ENCODE data around the gene ARFRP1.

Gene ARFRP1

GRCh38 chr20:63696628-63697356, 11.0 kb downstream of the ARFRP1 start, which contains the start of gene TNFRSF6B:
Gene TNFRSF6B (plus strand): TSS chr20:63696652. CDS start chr20:63696768, 116 bp downstream.
- Histone ChIP-seq H3K4me1 (ENCODE audit: control insufficient read depth, insufficient read depth, low read length) (peaks cover 1% of the 10 kb centered on the region; the same call in 1 of the 2 replicates), H3K36me3 (ENCODE audit: control insufficient read depth, insufficient read depth, low read length) (peaks cover 19% of the 10 kb centered on the region)
- no CpG with 5 or more reads among the region's 52 CpGs for WGBS (ENCODE audit: insufficient coverage, insufficient read length)

GRCh38 chr20:63696306-63696627, 11.5 kb downstream of the ARFRP1 start:
- no peak overlapping the region for H3K27ac ChIP-seq (ENCODE audit: low read length)
- peaks cover 22% of the 10 kb centered on the region for H3K36me3 ChIP-seq (ENCODE audit: control insufficient read depth, insufficient read depth, low read length)
- H3K9me3 ChIP-seq (ENCODE audit: control insufficient read depth, insufficient read depth, low read length): peaks cover 2% of the 10 kb centered on the region; the same call in 1 of the 2 replicates
- H3K27me3 ChIP-seq (ENCODE audit: control insufficient read depth, insufficient read depth, low read length): no peaks in the 10 kb centered on the region
- no CpG with 5 or more reads among the region's 6 CpGs for WGBS (ENCODE audit: insufficient coverage, insufficient read length)
- H3K4me3 ChIP-seq (ENCODE audit: low read length): no peak overlapping the region
- H3K4me1 ChIP-seq (ENCODE audit: control insufficient read depth, insufficient read depth, low read length): no peaks in the 10 kb centered on the region; the same call in 1 of the 2 replicates
- no peak for DNase-seq (ENCODE audit: low read depth, low spot score)

More at GRCh38 chr20:63696628-63697356, 11.0 kb downstream of the ARFRP1 start, which contains the start of gene TNFRSF6B:
- no peak for DNase-seq (ENCODE audit: low read depth, low spot score)
- no peak within 1 kb of the TSS for H3K4me3 ChIP-seq (ENCODE audit: low read length)
- H3K9me3 ChIP-seq (ENCODE audit: control insufficient read depth, insufficient read depth, low read length): peaks cover 2% of the 10 kb centered on the region; the same call in 1 of the 2 replicates
- H3K27ac ChIP-seq (ENCODE audit: low read length): no peak within 1 kb of the TSS
- no peaks in the 10 kb centered on the region for H3K27me3 ChIP-seq (ENCODE audit: control insufficient read depth, insufficient read depth, low read length)

- Histone ChIP-seq H3K4me3 (ENCODE audit: low read length) (no peak overlapping the region), H3K36me3 (ENCODE audit: control insufficient read depth, insufficient read depth, low read length) (peaks cover 23% of the 10 kb centered on the region), H3K9me3 (ENCODE audit: control insufficient read depth, insufficient read depth, low read length) (peaks cover 2% of the 10 kb centered on the region; the same call in 1 of the 2 replicates), H3K27ac (ENCODE audit: low read length) (no peak overlapping the region), H3K4me1 (ENCODE audit: control insufficient read depth, insufficient read depth, low read length) (no peaks in the 10 kb centered on the region; the same call in 1 of the 2 replicates), H3K27me3 (ENCODE audit: control insufficient read depth, insufficient read depth, low read length) (no peaks in the 10 kb centered on the region)
- no CpG with 5 or more reads among the region's 25 CpGs for WGBS (ENCODE audit: insufficient coverage, insufficient read length)
- no peak for DNase-seq (ENCODE audit: low read depth, low spot score)
These were observed 12.1 kb downstream of the ARFRP1 start for GRCh38 chr20:63695424-63696305.

GRCh38 chr20:63694584-63695423, 13.0 kb downstream of the ARFRP1 start:
- H3K4me3 ChIP-seq (ENCODE audit: low read length): no peak overlapping the region
- peaks cover 2% of the 10 kb centered on the region; the same call in 1 of the 2 replicates for H3K9me3 ChIP-seq (ENCODE audit: control insufficient read depth, insufficient read depth, low read length)
- DNase-seq (ENCODE audit: low read depth, low spot score): no peak
- WGBS (ENCODE audit: insufficient coverage, insufficient read length): no CpG with 5 or more reads among the region's 37 CpGs
- no peaks in the 10 kb centered on the region; the same call in 1 of the 2 replicates for H3K4me1 ChIP-seq (ENCODE audit: control insufficient read depth, insufficient read depth, low read length)
- no peak overlapping the region for H3K27ac ChIP-seq (ENCODE audit: low read length)
- no peaks in the 10 kb centered on the region for H3K27me3 ChIP-seq (ENCODE audit: control insufficient read depth, insufficient read depth, low read length)
- H3K36me3 ChIP-seq (ENCODE audit: control insufficient read depth, insufficient read depth, low read length): peaks cover 23% of the 10 kb centered on the region

- Histone ChIP-seq H3K9me3 (ENCODE audit: control insufficient read depth, insufficient read depth, low read length) (peaks cover 2% of the 10 kb centered on the region; the same call in 1 of the 2 replicates), H3K4me3 (ENCODE audit: low read length) (no peak overlapping the region), H3K4me1 (ENCODE audit: control insufficient read depth, insufficient read depth, low read length) (no peaks in the 10 kb centered on the region; the same call in 1 of the 2 replicates), H3K27me3 (ENCODE audit: control insufficient read depth, insufficient read depth, low read length) (no peaks in the 10 kb centered on the region), H3K36me3 (ENCODE audit: control insufficient read depth, insufficient read depth, low read length) (peaks cover 23% of the 10 kb centered on the region), H3K27ac (ENCODE audit: low read length) (no peak overlapping the region)
- WGBS (ENCODE audit: insufficient coverage, insufficient read length): no CpG with 5 or more reads among the region's 21 CpGs
- no peak for DNase-seq (ENCODE audit: low read depth, low spot score)
These were observed 13.8 kb downstream of the ARFRP1 start for GRCh38 chr20:63693733-63694583.

- Histone ChIP-seq H3K27me3 (ENCODE audit: control insufficient read depth, insufficient read depth, low read length) (no peaks in the 10 kb centered on the region), H3K9me3 (ENCODE audit: control insufficient read depth, insufficient read depth, low read length) (peaks cover 2% of the 10 kb centered on the region; the same call in 1 of the 2 replicates), H3K4me3 (ENCODE audit: low read length) (no peak overlapping the region), H3K27ac (ENCODE audit: low read length) (no peak overlapping the region), H3K4me1 (ENCODE audit: control insufficient read depth, insufficient read depth, low read length) (no peaks in the 10 kb centered on the region; the same call in 1 of the 2 replicates), H3K36me3 (ENCODE audit: control insufficient read depth, insufficient read depth, low read length) (peaks cover 23% of the 10 kb centered on the region)
- no peak for DNase-seq (ENCODE audit: low read depth, low spot score)
- WGBS (ENCODE audit: insufficient coverage, insufficient read length): no CpG with 5 or more reads among the region's 10 CpGs
These were observed 14.6 kb downstream of the ARFRP1 start for GRCh38 chr20:63693083-63693732.

- Histone ChIP-seq H3K27ac (ENCODE audit: low read length) (no peak overlapping the region), H3K9me3 (ENCODE audit: control insufficient read depth, insufficient read depth, low read length) (peaks cover 2% of the 10 kb centered on the region; the same call in 1 of the 2 replicates), H3K4me1 (ENCODE audit: control insufficient read depth, insufficient read depth, low read length) (no peaks in the 10 kb centered on the region; the same call in 1 of the 2 replicates), H3K27me3 (ENCODE audit: control insufficient read depth, insufficient read depth, low read length) (no peaks in the 10 kb centered on the region), H3K4me3 (ENCODE audit: low read length) (no peak overlapping the region), H3K36me3 (ENCODE audit: control insufficient read depth, insufficient read depth, low read length) (peaks cover 23% of the 10 kb centered on the region)
- no CpG with 5 or more reads among the region's 20 CpGs for WGBS (ENCODE audit: insufficient coverage, insufficient read length)
- no peak for DNase-seq (ENCODE audit: low read depth, low spot score)
These were observed 15.2 kb downstream of the ARFRP1 start for GRCh38 chr20:63692436-63693082.

GRCh38 chr20:63691711-63692435, 15.9 kb downstream of the ARFRP1 start:
- no CpG with 5 or more reads among the region's 21 CpGs for WGBS (ENCODE audit: insufficient coverage, insufficient read length)
- Histone ChIP-seq H3K27me3 (ENCODE audit: control insufficient read depth, insufficient read depth, low read length) (no peaks in the 10 kb centered on the region), H3K9me3 (ENCODE audit: control insufficient read depth, insufficient read depth, low read length) (peaks cover 2% of the 10 kb centered on the region; the same call in 1 of the 2 replicates), H3K27ac (ENCODE audit: low read length) (no peak overlapping the region), H3K4me1 (ENCODE audit: control insufficient read depth, insufficient read depth, low read length) (no peaks in the 10 kb centered on the region; the same call in 1 of the 2 replicates), H3K4me3 (ENCODE audit: low read length) (no peak overlapping the region), H3K36me3 (ENCODE audit: control insufficient read depth, insufficient read depth, low read length) (peaks cover 23% of the 10 kb centered on the region)
- DNase-seq (ENCODE audit: low read depth, low spot score): no peak

Data from iPS DF 6.9 (cell line).